Upper lobe of left lung (tissue), 4 donors: Measurements from ENCODE around the gene CACYBP.

Experiments used
- CTCF ChIP-seq, 6 experiments: fragments of 450-650 bp in 4 of 6; fragments of 200-600 bp in 2 of 6; sonication (generic) in 2 of 6; IDR thresholded peaks; one replicate each; pipeline ENCODE4 v1.5.1; 2016 to 2019; ENCODE audit warnings: antibody characterized with exemption in 6 of 6
- POLR2AphosphoS5 ChIP-seq, 2 donors: sonication (generic); formaldehyde crosslinking; IDR thresholded peaks; one replicate each; pipeline ENCODE4 v1.5.1; 2017; ENCODE audit warnings: antibody characterized with exemption in 2 of 2

GRCh38 chr1:174958396-174958795, 41.4 kb upstream of the CACYBP start:
- TF ChIP-seq CTCF (IDR thresholded peaks at IDR 0.05), result no peak
- TF ChIP-seq POLR2AphosphoS5 (IDR thresholded peaks at IDR 0.05), result no peak
